HUES6 (cell line): ENCODE results near the gene UMOD.

Experiments
- H3K27ac ChIP-seq: 2 replicates; pipeline ENCODE4 v1.7.0; 2013; ENCODE audit warnings: low read depth, mild to moderate bottlenecking, low read length, inconsistent platforms
- H3K27me3 ChIP-seq: 2 replicates; pipeline ENCODE4 v1.6.1; 2013; ENCODE audit warnings: low read length; ENCODE audit not compliant: control insufficient read depth, insufficient read depth
- H3K36me3 ChIP-seq: 2 replicates; pipeline ENCODE4 v1.6.1; 2013; ENCODE audit warnings: low read length; ENCODE audit not compliant: control insufficient read depth, insufficient read depth
- H3K4me1 ChIP-seq: 2 replicates; pipeline ENCODE4 v1.6.1; 2013; ENCODE audit warnings: low read length; ENCODE audit not compliant: control insufficient read depth, insufficient read depth
- H3K4me3 ChIP-seq: 2 replicates; pipeline ENCODE4 v1.5.1; 2013; ENCODE audit warnings: low read depth, low read length
- H3K9ac ChIP-seq: one replicate; pipeline ENCODE4 v1.6.1; 2013; ENCODE audit warnings: mild to moderate bottlenecking, low read length
- H3K9me3 ChIP-seq: 2 replicates; pipeline ENCODE4 v1.6.1; 2013; ENCODE audit warnings: low read depth, low read length; ENCODE audit not compliant: control insufficient read depth, insufficient read depth

Gene UMOD

DNA sequence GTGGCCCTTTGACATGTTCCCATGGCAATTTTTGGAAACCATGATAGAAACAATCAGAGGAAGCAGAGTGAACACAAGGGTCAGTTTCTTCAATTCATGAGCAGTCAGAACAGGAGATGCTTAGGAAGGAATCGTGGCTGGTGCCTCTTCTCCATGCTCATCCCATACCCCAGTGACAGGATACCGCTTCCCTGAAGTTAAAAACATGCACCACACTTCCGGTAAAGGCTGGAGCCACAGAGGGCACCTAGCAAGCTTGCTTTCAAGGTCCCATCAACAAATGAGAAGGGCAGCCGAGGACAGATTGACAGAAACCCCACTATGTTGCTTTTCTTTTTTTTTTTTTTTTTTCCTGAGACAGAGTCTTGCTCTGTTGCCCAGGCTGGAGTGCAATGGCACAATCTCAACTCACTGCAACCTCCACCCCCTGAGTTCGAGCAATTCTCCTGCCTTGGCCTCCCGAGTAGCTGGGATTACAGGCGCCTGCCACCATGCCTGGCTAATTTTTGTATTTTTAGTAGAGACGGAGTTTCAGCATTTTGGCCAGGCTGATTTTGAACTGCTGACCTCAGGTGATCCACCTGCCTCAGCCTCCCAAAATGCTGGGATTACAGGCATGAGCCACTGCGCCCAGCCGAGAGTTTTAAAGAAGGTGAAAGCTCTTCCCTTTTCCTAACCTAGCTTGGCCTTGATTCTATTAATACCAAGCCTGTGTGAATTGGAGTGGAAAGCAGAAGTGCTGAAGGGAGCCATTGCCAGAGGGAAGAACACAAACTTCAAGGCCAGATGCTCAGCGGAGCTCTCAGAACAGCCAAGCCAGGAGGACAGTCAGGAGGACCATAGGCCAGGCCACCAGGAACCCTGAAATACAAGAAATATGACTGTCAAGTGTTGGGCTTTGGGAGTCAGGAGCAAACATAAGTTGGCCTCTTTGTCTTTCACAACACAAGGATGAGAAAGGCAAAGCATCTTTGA lies 41.8 kb downstream of the UMOD start:
- no peaks in the 10 kb centered on the region for H3K36me3 ChIP-seq
- no peaks in the 10 kb centered on the region for H3K27me3 ChIP-seq
- H3K4me1 ChIP-seq, result no peaks in the 10 kb centered on the region; the same call in 1 of the 2 replicates
- H3K9ac ChIP-seq, result no peak overlapping the region
- no peak overlapping the region for H3K27ac ChIP-seq
- peaks cover 8% of the 10 kb centered on the region; the same call in 1 of the 2 replicates for H3K9me3 ChIP-seq
- H3K4me3 ChIP-seq, result no peak overlapping the region

DNA sequence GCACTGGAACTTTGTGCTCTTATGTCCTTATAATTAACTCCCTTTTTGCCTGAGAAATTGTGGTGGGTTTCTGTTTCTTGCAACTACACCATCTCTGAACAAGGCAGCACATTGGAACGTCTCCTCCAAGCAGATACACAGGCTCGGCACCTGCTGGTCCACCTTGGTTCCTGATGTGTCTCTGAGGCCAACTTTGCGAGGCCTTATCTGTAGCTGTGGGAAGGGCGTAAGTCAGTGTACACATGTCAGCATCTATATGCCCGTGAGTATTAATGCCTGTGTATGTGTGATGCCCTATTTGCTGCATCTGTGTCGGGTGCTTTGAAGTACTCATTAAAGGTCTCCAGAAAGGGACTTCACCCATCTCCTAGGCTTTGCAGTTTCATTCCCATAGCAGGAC lies 42.7 kb downstream of the UMOD start:
- Histone ChIP-seq H3K27me3 (no peaks in the 10 kb centered on the region), H3K36me3 (no peaks in the 10 kb centered on the region), H3K4me1 (no peaks in the 10 kb centered on the region; the same call in 1 of the 2 replicates), H3K9ac (no peak overlapping the region), H3K9me3 (peaks cover 8% of the 10 kb centered on the region; the same call in 1 of the 2 replicates), H3K27ac (no peak overlapping the region), H3K4me3 (no peak overlapping the region)

DNA sequence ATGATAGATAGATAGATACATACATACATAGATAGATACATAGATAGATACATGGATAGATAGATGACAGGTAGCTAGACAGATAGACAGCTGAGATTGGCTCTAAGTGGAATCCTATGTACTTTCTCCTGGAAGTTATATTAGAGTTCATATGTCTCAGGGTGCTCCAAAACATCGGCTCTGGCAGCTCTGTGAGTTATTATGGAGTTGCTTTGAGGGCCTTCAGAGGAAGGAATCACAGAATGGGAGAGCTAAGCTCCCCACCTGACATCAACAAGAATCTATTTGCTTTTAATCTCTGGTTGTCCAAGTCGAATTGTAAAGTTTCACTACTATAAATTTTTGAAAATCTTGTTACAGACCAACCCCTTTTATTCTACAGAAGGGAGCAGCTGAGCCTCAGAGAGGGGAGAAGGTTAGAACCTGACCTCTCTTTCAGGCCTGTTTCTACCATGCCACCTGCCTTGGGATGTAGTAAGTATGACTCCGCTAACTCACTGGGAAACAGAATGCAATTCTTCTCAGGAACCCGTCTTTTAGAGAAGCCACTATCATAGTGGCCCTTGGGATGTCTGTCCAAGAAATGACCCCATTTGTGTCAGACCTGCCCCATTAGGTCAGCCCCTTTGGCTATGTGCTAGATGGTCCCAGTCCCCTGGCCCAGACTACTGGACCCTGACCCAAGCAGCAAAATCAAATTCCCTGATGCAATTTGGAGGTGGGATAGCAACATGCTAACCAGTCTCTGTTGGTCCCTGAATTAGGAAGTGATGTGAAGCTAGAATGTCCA lies 43.5 kb downstream of the UMOD start:
- Histone ChIP-seq H3K27ac (no peak overlapping the region), H3K4me1 (no peaks in the 10 kb centered on the region), H3K9ac (no peak overlapping the region), H3K9me3 (peaks cover 8% of the 10 kb centered on the region; the same call in 1 of the 2 replicates), H3K27me3 (no peaks in the 10 kb centered on the region), H3K4me3 (no peak overlapping the region), H3K36me3 (no peaks in the 10 kb centered on the region)

DNA sequence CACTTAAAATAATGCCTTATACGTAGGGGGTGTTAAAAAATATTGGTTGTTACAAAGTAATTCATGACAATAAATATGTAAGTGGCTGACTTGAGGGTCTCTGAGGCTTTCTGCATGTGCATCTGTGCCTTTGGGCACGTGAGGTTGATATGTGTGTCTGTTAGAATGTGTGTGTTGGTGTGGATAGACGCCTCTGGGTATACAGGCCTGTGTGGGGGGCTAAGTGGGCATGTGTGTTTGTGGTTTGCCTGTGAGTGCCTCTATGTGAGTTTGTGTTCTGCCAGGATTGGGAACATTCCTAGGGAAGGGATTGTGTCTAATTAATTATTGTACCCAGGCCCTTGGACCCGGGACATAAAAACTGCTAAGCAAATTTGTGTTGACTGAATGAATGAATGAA lies 44.2 kb downstream of the UMOD start:
- H3K9ac ChIP-seq, result no peak overlapping the region
- H3K36me3 ChIP-seq, result no peaks in the 10 kb centered on the region
- no peaks in the 10 kb centered on the region for H3K4me1 ChIP-seq
- no peaks in the 10 kb centered on the region for H3K27me3 ChIP-seq
- H3K9me3 ChIP-seq, result peaks cover 8% of the 10 kb centered on the region; the same call in 1 of the 2 replicates
- no peak overlapping the region for H3K27ac ChIP-seq
- no peak overlapping the region for H3K4me3 ChIP-seq

DNA sequence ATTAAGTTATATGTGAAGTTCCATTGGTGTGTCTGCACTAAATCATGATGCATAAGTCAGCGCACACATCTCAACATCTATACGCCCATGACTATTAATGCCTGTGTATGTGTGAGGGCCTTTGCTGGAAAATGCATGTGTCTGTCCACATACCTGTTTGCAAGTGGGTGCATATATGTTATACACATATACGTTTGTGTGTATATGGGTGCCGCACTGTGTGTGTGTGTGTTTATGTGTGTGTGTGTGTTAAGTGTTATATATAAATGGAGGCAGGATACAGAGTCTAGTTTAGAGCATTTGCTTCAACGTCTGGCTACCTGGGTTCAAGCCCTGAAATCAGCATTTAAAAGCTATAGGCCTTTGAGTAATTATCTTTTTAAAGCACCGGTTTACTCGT lies 44.7 kb downstream of the UMOD start:
- no peak overlapping the region for H3K4me3 ChIP-seq
- no peak overlapping the region for H3K9ac ChIP-seq
- no peaks in the 10 kb centered on the region for H3K36me3 ChIP-seq
- H3K27ac ChIP-seq, result no peak overlapping the region
- H3K4me1 ChIP-seq, result no peaks in the 10 kb centered on the region
- H3K9me3 ChIP-seq, result peaks cover 8% of the 10 kb centered on the region; the same call in 1 of the 2 replicates
- H3K27me3 ChIP-seq, result no peaks in the 10 kb centered on the region

DNA sequence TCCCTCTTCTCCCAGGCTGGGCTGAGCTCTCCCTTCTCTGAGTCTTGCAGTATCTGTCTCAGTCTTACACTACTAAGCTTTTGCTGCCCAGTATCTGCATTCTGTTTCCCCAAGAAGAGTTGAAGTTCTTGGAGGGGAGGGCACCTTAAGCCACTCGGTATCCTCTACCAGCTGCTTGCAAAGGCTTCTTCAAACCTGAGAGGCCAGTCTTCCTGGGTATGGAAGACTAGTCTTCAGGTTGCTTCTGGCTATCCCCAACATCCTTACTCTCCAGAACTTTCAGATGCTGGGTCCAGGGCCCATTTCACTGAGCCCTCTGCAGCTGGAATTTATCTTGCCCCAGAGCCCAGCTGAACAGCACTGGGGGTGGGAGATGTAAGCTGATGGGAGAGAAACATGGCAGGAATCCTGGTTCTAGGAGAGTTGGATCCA lies 45.3 kb downstream of the UMOD start:
- Histone ChIP-seq H3K9ac (no peak overlapping the region), H3K27ac (no peak overlapping the region), H3K4me1 (no peaks in the 10 kb centered on the region), H3K36me3 (no peaks in the 10 kb centered on the region), H3K27me3 (no peaks in the 10 kb centered on the region), H3K4me3 (no peak overlapping the region), H3K9me3 (peaks cover 8% of the 10 kb centered on the region; the same call in 1 of the 2 replicates)

DNA sequence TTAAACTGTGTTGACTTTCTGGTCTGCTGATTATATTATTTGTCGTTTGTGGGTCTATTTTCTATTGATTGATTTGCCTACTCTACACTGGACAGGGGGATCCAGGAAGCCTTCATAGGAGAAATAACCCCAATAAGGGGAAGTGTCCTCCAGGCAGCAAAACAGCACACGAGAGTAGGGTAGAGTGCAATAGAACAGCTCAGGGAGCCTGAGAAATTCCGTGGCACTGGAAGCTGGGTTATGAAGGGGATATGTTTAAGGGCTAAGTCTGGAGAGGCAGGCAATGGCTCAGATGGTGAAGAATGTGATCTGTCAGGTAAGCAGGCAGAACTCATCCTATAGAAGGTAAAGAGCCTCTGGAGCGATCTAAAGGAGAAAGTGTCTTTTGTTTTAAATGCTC lies 46.1 kb downstream of the UMOD start:
- no peaks in the 10 kb centered on the region for H3K27me3 ChIP-seq
- peaks cover 5% of the 10 kb centered on the region; the same call in 1 of the 2 replicates for H3K9me3 ChIP-seq
- H3K27ac ChIP-seq, result no peak overlapping the region
- no peaks in the 10 kb centered on the region for H3K4me1 ChIP-seq
- no peaks in the 10 kb centered on the region for H3K36me3 ChIP-seq
- no peak overlapping the region for H3K4me3 ChIP-seq
- H3K9ac ChIP-seq, result no peak overlapping the region

DNA sequence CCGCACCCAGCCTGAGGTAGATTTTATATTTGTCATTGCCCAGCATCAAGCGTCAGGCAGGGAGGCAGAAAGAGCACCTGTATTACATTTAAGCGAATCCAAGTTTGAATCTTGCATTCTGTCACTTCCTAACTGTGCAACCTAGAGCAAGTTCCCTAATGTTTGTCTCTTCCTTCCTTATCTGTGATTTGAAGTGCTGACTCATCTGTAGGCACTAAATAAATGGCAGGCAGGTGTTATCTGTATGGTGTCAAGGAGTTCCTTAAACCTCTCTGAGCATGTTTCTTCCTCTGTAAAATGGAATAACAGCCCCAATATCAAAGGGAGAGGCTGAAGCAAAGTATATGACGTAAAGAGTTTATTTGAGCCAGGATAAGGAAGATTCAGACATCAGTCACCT lies 49.5 kb downstream of the UMOD start:
- H3K4me1 ChIP-seq, result no peaks in the 10 kb centered on the region; the same call in 1 of the 2 replicates
- H3K27me3 ChIP-seq, result no peaks in the 10 kb centered on the region
- H3K4me3 ChIP-seq, result no peak overlapping the region
- H3K9ac ChIP-seq, result no peak overlapping the region
- no peaks in the 10 kb centered on the region for H3K9me3 ChIP-seq
- H3K27ac ChIP-seq, result no peak overlapping the region
- H3K36me3 ChIP-seq, result no peaks in the 10 kb centered on the region

DNA sequence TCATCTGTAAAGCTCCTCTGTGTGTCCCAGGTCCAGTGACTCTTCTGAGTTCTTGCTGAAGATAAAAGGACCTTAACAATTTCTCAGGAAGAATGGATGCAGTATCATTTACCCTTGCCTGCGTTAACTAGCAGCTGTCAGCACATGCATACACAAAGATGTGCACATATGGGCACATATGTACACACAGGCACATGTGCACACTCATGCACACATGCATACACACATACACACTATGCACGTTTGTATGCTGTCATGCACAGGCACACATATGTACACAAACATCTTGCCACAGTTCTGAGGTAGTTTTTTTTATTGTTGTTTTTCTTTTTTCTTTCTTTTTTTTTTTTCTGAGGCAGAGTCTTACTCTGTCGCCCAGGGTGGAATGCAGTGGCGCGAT lies 50.1 kb downstream of the UMOD start:
- no peak overlapping the region for H3K4me3 ChIP-seq
- no peaks in the 10 kb centered on the region for H3K9me3 ChIP-seq
- H3K9ac ChIP-seq, result no peak overlapping the region
- H3K4me1 ChIP-seq, result no peaks in the 10 kb centered on the region; the same call in 1 of the 2 replicates
- no peaks in the 10 kb centered on the region for H3K36me3 ChIP-seq
- no peaks in the 10 kb centered on the region for H3K27me3 ChIP-seq
- H3K27ac ChIP-seq, result no peak overlapping the region

DNA sequence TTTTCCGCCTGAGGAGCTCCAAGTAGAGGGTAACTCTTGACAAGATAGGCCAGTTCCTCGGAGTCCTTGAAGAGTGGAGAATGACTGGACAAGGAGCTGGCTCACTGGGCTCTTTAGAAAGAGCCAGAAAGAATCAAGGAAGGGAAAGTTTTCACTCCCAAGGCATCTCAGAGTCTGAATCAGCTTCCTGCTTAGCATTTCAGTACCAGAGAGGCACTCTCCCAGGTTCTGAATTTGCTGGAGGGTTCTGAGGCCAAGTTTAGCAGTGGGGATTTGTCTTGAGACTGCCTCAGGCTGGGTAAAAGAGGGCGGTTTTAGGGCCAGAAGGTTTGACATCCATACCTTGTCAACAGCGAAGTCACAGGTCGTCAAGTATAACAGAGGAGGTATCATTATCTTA lies 50.7 kb downstream of the UMOD start:
- Histone ChIP-seq H3K36me3 (no peaks in the 10 kb centered on the region), H3K27me3 (no peaks in the 10 kb centered on the region), H3K27ac (no peak overlapping the region), H3K9ac (no peak overlapping the region), H3K9me3 (no peaks in the 10 kb centered on the region), H3K4me3 (no peak overlapping the region), H3K4me1 (no peaks in the 10 kb centered on the region; the same call in 1 of the 2 replicates)
